Prostate gland (tissue), 2 donors: ENCODE results near the gene ZCRB1. TPM values are rescaled to one million over a fixed set of nuclear protein-coding genes. Genes with fewer than 3 reads are reported as not detected.
"Not testable (repeated sequence)": the region's sequence is repeated elsewhere in the genome, so short reads cannot be mapped to it uniquely, and the experiment has no call there.

ENCODE experiments used
- DNase-seq: peaks from one replicate; pipeline ENCODE4 v3.0.0-alpha.2; 2019; ENCODE audit warnings: low spot score
- H3K27ac ChIP-seq, 2 donors: fragments of 200-600 bp; sonication (generic); 2 replicates each; pipeline ENCODE4 v1.5.1; 2017 to 2019
- H3K27me3 ChIP-seq: fragments of 200-600 bp; sonication (generic); replicated peaks from 2 replicates; pipeline ENCODE4 v1.5.1; 2019; ENCODE audit not compliant: insufficient read depth
- H3K36me3 ChIP-seq, 2 donors: fragments of 200-600 bp; sonication (generic); 1 replicate in 1 of 2; 2 replicates in 1 of 2; pipeline versions ENCODE4 v1.5.1 to v1.8.1; 2017 to 2019
- H3K4me1 ChIP-seq: fragments of 200-600 bp; sonication (generic); replicated peaks from 2 replicates; pipeline ENCODE4 v1.5.1; 2019
- H3K4me3 ChIP-seq, 2 donors: fragments of 200-600 bp; sonication (generic); 2 replicates each; pipeline ENCODE4 v1.5.1; 2017 to 2019
- H3K9me3 ChIP-seq: fragments of 200-600 bp; sonication (generic); 2 replicates; pipeline ENCODE4 v1.5.1; 2017
- POLR2A ChIP-seq: fragments of 450-650 bp; IDR thresholded peaks from one replicate; pipeline ENCODE4 v1.6.1; 2016; ENCODE audit warnings: antibody characterized with exemption, mild to moderate bottlenecking
- POLR2AphosphoS5 ChIP-seq: sonication (generic); formaldehyde crosslinking; IDR thresholded peaks from one replicate; pipeline ENCODE4 v1.6.1; 2017; ENCODE audit warnings: antibody characterized with exemption
- WGBS: methylation state at CpG from one replicate; pipeline ENCODE4 v1.1.5; 2018; 5-methylcytosine and 5-hydroxymethylcytosine counted together
- intact Hi-C: fragments of 100-400 bp; cut with DNase I; formaldehyde crosslinking; loops from one replicate; pipeline ENCODE4 v1.14.2; 2022
- total RNA-seq, 2 donors: library from RNA; depleted of rRNA; stranded (reverse); fragments of >200 nt; gene quantifications; one replicate each; pipeline ENCODE4 v1.1.0, GENCODE V29; 2016
- TF ChIP-seq, protein P1 (sequence below), 4 experiments: fragments of 200-600 bp in 2 of 4; fragments of 450-650 bp in 2 of 4; sonication (generic) in 2 of 4; IDR thresholded peaks; 1 replicate in 3 of 4; 2 replicates in 1 of 4; pipeline ENCODE4 v1.5.1; 2016 to 2019; ENCODE audit warnings: antibody characterized with exemption in 4 of 4, mild to moderate bottlenecking in 2 of 4, moderate library complexity in 2 of 4

ZCRB1 gene
- total RNA-seq, 2 donors from 2014 or later = 31.4 to 49.7 TPM

DNA sequence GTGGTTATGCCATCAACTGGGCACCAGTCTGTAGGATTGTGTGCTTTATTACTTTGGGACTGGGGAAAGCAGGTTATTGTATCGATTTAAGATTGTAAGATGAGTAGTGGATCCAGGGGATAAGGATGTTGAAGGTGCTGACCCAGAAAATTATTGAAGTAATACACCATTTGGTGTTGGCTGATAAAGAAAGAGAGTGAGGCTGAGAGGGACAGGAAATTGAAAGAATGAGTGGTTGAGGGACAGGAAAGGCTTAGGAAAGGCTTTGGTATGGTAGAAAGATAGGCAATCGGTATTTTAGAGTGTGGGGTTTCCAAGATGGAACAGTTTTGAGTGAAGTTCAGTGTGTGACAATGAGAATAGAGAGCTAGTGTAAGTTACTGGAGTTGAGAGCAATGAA lies 12.4 kb upstream of the ZCRB1 start:
- no peaks in the 10 kb centered on the region for H3K4me1 ChIP-seq
- intact Hi-C loops = no loop called here
- DNase-seq = no peak
- no peaks in the 10 kb centered on the region for H3K36me3 ChIP-seq
- no peaks in the 10 kb centered on the region for H3K27me3 ChIP-seq
- TF ChIP-seq POLR2AphosphoS5 (no peak), POLR2A (no peak)
- TF ChIP-seq, protein P1, sequence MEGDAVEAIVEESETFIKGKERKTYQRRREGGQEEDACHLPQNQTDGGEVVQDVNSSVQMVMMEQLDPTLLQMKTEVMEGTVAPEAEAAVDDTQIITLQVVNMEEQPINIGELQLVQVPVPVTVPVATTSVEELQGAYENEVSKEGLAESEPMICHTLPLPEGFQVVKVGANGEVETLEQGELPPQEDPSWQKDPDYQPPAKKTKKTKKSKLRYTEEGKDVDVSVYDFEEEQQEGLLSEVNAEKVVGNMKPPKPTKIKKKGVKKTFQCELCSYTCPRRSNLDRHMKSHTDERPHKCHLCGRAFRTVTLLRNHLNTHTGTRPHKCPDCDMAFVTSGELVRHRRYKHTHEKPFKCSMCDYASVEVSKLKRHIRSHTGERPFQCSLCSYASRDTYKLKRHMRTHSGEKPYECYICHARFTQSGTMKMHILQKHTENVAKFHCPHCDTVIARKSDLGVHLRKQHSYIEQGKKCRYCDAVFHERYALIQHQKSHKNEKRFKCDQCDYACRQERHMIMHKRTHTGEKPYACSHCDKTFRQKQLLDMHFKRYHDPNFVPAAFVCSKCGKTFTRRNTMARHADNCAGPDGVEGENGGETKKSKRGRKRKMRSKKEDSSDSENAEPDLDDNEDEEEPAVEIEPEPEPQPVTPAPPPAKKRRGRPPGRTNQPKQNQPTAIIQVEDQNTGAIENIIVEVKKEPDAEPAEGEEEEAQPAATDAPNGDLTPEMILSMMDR (IDR thresholded peaks at IDR 0.05) = no peak
- H3K27ac ChIP-seq = no peak overlapping the region
- 90% methylated on average over 2 of the region's 2 CpGs for WGBS
- H3K9me3 ChIP-seq = no peaks in the 10 kb centered on the region
- H3K4me3 ChIP-seq = no peak overlapping the region

- TF ChIP-seq, protein P1 (IDR thresholded peaks at IDR 0.05) = no peak
- TF ChIP-seq POLR2AphosphoS5 (no peak), POLR2A (no peak)
- H3K4me3 ChIP-seq = no peak overlapping the region
- DNase-seq = no peak
- 45% methylated on average over 1 of the region's 1 CpG for WGBS
- intact Hi-C loops = no loop called here
- H3K27ac ChIP-seq = no peak overlapping the region
- H3K36me3 ChIP-seq = no peaks in the 10 kb centered on the region
- H3K4me1 ChIP-seq = no peaks in the 10 kb centered on the region
- no peaks in the 10 kb centered on the region for H3K9me3 ChIP-seq
- no peaks in the 10 kb centered on the region for H3K27me3 ChIP-seq
Measured at GRCh38 chr12:42336286-42336685, 10.4 kb upstream of the ZCRB1 start.

- DNase-seq = peak; percentile 30
- Histone ChIP-seq H3K27me3 (no peaks in the 10 kb centered on the region), H3K27ac (no peak overlapping the region), H3K9me3 (no peaks in the 10 kb centered on the region), H3K4me1 (peaks cover under 1% of the 10 kb centered on the region), H3K36me3 (no peaks in the 10 kb centered on the region), H3K4me3 (no peak overlapping the region)
- 38% methylated on average over 4 of the region's 4 CpGs for WGBS
- intact Hi-C loops = loop anchor here (5.0 kb wide), 1 partner anchor 205 kb away; no protein-coding TSS in a partner anchor
- TF ChIP-seq POLR2A (no peak), POLR2AphosphoS5 (no peak)
- TF ChIP-seq, protein P1 (IDR thresholded peaks at IDR 0.05) = peak in 3 of 4 experiments; percentile 48 to 72 (median 67)
Measured at GRCh38 chr12:42332301-42333285, 6.7 kb upstream of the ZCRB1 start.

- H3K9me3 ChIP-seq, H3K4me3 ChIP-seq, H3K4me1 ChIP-seq, DNase-seq, H3K27ac ChIP-seq, H3K27me3 ChIP-seq, H3K36me3 ChIP-seq: not testable (repeated sequence)
- 87% methylated on average over 11 of the region's 11 CpGs for WGBS
- intact Hi-C loops = loop anchor here (5.0 kb wide), 1 partner anchor 203 kb away; no protein-coding TSS in a partner anchor
Measured at GRCh38 chr12:42330097-42330496, 4.2 kb upstream of the ZCRB1 start.

- no peak overlapping the region for H3K27ac ChIP-seq
- DNase-seq = no peak
- no peaks in the 10 kb centered on the region for H3K27me3 ChIP-seq
Measured at GRCh38 chr12:42327227-42327590, 1.3 kb upstream of the ZCRB1 start.

More at GRCh38 chr12:42327227-42327590, 1.3 kb upstream of the ZCRB1 start:
- Histone ChIP-seq H3K9me3 (no peaks in the 10 kb centered on the region), H3K4me1 (peaks cover 8% of the 10 kb centered on the region), H3K4me3 (peak overlapping the region; percentile 50 to 51), H3K36me3 (no peaks in the 10 kb centered on the region)
- intact Hi-C loops = loop anchor here (5.0 kb wide), 2 partner anchors 90 to 185 kb away; partner anchors contain the start of genes GXYLT1 and YAF2
- WGBS = 62% methylated on average over 2 of the region's 2 CpGs
- TF ChIP-seq POLR2A (no peak), POLR2AphosphoS5 (no peak)
- TF ChIP-seq, protein P1 (IDR thresholded peaks at IDR 0.05) = no peak
